Measurements from ENCODE around the gene CSNK1G3. TPM values are rescaled to one million over a fixed set of nuclear protein-coding genes. Genes with fewer than 3 reads are reported as not detected.

Gene CSNK1G3
- total and polyA plus RNA-seq, 12 donors, result 5.0 to 30.9 (median 24.8) TPM

- no peaks in the 10 kb centered on the region for H3K36me3 ChIP-seq
- H3K27ac ChIP-seq, result no peak overlapping the region
- no peaks in the 10 kb centered on the region for H3K4me1 ChIP-seq
- H3K4me3 ChIP-seq, result no peak overlapping the region
- TF ChIP-seq, protein P1, sequence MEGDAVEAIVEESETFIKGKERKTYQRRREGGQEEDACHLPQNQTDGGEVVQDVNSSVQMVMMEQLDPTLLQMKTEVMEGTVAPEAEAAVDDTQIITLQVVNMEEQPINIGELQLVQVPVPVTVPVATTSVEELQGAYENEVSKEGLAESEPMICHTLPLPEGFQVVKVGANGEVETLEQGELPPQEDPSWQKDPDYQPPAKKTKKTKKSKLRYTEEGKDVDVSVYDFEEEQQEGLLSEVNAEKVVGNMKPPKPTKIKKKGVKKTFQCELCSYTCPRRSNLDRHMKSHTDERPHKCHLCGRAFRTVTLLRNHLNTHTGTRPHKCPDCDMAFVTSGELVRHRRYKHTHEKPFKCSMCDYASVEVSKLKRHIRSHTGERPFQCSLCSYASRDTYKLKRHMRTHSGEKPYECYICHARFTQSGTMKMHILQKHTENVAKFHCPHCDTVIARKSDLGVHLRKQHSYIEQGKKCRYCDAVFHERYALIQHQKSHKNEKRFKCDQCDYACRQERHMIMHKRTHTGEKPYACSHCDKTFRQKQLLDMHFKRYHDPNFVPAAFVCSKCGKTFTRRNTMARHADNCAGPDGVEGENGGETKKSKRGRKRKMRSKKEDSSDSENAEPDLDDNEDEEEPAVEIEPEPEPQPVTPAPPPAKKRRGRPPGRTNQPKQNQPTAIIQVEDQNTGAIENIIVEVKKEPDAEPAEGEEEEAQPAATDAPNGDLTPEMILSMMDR (IDR thresholded peaks at IDR 0.05), result no peak
- ATAC-seq (no peak), DNase-seq (no peak)
- no peaks in the 10 kb centered on the region for H3K27me3 ChIP-seq
- intact Hi-C loops (cut with DNase I), result no loop called here
- 79 to 85% methylated on average over 3 of the region's 3 CpGs for whole genome bisulfite sequencing, 2 donors
- H3K9me3 ChIP-seq, result no peaks in the 10 kb centered on the region
Observed at GRCh38 chr5:123496892-123497291, 15.1 kb upstream of the CSNK1G3 start.

GRCh38 chr5:123500471-123500870 is 11.5 kb upstream of the CSNK1G3 start:
- Histone ChIP-seq H3K27me3 (no peaks in the 10 kb centered on the region), H3K4me1 (peaks cover 0 to under 1% (median 0%) of the 10 kb centered on the region in 9 donors), H3K27ac (no peak overlapping the region), H3K36me3 (no peaks in the 10 kb centered on the region), H3K9me3 (no peaks in the 10 kb centered on the region), H3K4me3 (no peak overlapping the region)
- intact Hi-C loops (cut with DNase I), result loop anchor here in 2 of 10 donors (5.0 to 10.0 kb wide), 2 partner anchors 68 to 76 kb away; partner anchors contain the start of gene CEP120 (in 1 of the 2)
- ATAC-seq (no peak), DNase-seq (no peak)
- TF ChIP-seq, protein P1 (IDR thresholded peaks at IDR 0.05), result no peak
- WGBS, 2 donors, result 87 to 91% methylated on average over 4 of the region's 4 CpGs

- Histone ChIP-seq H3K9me3 (no peaks in the 10 kb centered on the region), H3K4me1 (peaks cover 0 to 3% (median 0%) of the 10 kb centered on the region in 9 donors), H3K4me3 (no peak overlapping the region), H3K27ac (no peak overlapping the region), H3K27me3 (no peaks in the 10 kb centered on the region), H3K36me3 (no peaks in the 10 kb centered on the region)
- intact Hi-C loops (cut with DNase I), result loop anchor here in 2 of 10 donors (5.0 to 10.0 kb wide), 2 partner anchors 70 to 77 kb away; partner anchors contain the start of gene CEP120 (in 1 of the 2)
- WGBS, 2 donors, result 69 to 73% methylated on average over 3 of the region's 3 CpGs
- TF ChIP-seq, protein P1 (IDR thresholded peaks at IDR 0.05), result no peak
- DNase-seq, result no peak
- ATAC-seq, result no peak
Observed at GRCh38 chr5:123502120-123502519, 9.9 kb upstream of the CSNK1G3 start.

DNA sequence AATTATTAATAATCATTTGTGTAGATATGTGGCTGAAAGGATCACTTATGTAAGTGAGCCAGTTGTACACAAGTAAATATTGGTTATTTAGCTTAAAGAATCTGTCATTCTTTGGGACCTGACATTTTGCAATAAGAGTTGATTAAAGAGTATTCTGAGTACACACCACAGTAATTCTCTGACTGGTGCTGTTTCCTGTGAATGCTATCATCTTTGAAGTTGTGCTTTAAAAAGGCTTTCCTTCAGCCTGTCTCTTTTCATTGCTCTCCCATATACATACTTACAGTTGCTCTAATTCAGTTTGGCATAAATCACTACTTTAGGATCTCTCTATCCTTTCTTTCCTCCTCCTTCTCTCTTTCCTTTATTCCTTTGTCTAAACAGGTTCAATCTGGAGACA is 8.7 kb upstream of the CSNK1G3 start:
- no peaks in the 10 kb centered on the region for H3K27me3 ChIP-seq
- H3K36me3 ChIP-seq, result no peaks in the 10 kb centered on the region
- no peak overlapping the region for H3K4me3 ChIP-seq
- TF ChIP-seq, protein P1 (IDR thresholded peaks at IDR 0.05), result no peak
- H3K4me1 ChIP-seq, result peaks cover 0 to 3% (median 0%) of the 10 kb centered on the region in 9 donors
- H3K27ac ChIP-seq, result no peak overlapping the region
- H3K9me3 ChIP-seq, result no peaks in the 10 kb centered on the region
- no peak for ATAC-seq
- intact Hi-C loops (cut with DNase I), result loop anchor here in 2 of 10 donors (5.0 to 10.0 kb wide), 2 partner anchors 71 to 78 kb away; partner anchors contain the start of gene CEP120 (in 1 of the 2)
- DNase-seq, result no peak

Measured in heart right ventricle (tissue), 16 donors.